LNCaP clone FGC (cell line): Measurements from ENCODE around the gene TIMM10.

ENCODE experiments used
- DNase-seq: peaks from one replicate; pipeline ENCODE4 v3.0.0-alpha.2; 2011; ENCODE audit warnings: low read depth
- H3K4me3 ChIP-seq: 2 replicates; pipeline ENCODE4 v1.5.1; 2011; ENCODE audit warnings: mild to moderate bottlenecking, low read depth, low read length, control low read depth
- CTCF ChIP-seq: IDR thresholded peaks from 2 replicates; pipeline ENCODE4 v1.5.1; 2012; ENCODE audit warnings: mild to moderate bottlenecking; ENCODE audit not compliant: control insufficient read depth, insufficient read depth; ENCODE audit errors: extremely low read depth

The TIMM10 gene

GRCh38 chr11:57499413-57499982 is 31.1 kb downstream of the TIMM10 start:
- 0 out of 2 replicates have a peak overlapping the region, but pooled peaks have one; percentile 21 for H3K4me3 ChIP-seq
- TF ChIP-seq CTCF: no peak
- peak; percentile 88 for DNase-seq

- no peak for DNase-seq
- no peak overlapping the region for H3K4me3 ChIP-seq
- TF ChIP-seq CTCF: no peak
Observed at GRCh38 chr11:57498540-57498939, 32.0 kb downstream of the TIMM10 start.

GRCh38 chr11:57497303-57498247 is 33.0 kb downstream of the TIMM10 start:
- no peak overlapping the region for H3K4me3 ChIP-seq
- no peak for DNase-seq
- no peak for TF ChIP-seq CTCF

GRCh38 chr11:57496109-57496820 is 34.3 kb downstream of the TIMM10 start:
- TF ChIP-seq CTCF: no peak
- no peak overlapping the region for H3K4me3 ChIP-seq
- no peak for DNase-seq

GRCh38 chr11:57493507-57494503 is 36.7 kb downstream of the TIMM10 start:
- DNase-seq: peak; percentile 61
- no peak overlapping the region for H3K4me3 ChIP-seq
- peak; percentile 87 for TF ChIP-seq CTCF
